GM19035 (cell line): ENCODE results near the gene RCSD1.

Source experiments
- ATAC-seq: cut with Tn5 transposase; IDR thresholded peaks from one replicate; pipeline ENCODE4 v1.9.1; 2021; ENCODE audit not compliant: unreplicated experiment

Gene RCSD1

DNA sequence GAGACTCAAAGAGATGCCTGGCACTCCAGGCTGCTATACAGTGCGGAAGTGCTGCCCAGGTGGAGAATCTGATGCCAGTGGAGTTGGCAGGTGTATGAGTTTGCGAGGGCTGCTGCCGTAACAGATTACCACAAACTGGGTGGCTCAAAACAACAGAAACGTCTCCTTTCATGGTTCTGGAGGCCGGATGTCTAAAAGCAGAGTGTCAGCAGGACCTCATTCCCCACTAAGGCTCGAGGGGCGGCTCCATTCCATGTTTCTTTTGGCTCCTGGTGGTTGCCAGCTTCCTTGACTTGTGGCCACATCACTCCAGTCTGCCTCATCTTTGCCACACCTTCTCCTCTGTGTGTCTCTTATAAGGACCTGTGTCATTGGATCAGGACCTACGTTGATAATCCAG is 10.0 kb downstream of the RCSD1 start:
- no peak for ATAC-seq

DNA sequence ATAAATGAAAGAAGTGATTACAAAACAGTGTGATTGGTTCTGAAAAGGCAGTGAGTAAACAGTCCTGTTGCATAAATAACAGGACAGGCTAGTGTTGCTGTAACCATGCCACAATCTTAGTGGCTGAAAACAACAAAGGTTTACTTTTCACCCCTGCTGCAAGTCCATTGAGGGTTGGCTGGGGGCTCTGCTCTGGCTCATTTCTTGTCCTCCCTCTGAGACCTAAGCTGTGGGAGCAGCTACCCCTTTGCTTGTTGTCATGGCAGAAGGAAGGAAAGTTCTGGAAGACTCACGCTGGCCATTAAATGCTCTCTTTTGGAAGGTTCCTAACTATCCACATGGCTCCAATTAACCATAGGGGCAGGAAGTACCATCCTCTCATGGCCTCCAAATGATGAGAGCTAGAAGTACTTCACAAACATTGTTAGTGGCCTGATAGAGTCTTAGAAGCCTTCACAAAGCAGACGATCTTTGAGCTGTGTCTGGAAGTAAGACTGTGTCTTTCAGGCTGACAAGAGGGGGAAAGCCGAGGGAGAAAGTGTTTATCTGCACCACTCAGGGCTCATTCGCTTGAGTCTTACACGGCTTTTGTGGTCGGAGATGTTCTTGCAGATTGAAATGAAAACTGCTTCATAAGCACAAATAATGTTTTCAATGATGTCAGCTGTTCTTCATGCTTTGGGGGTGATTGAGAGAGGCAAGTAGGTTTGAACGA is 11.9 kb downstream of the RCSD1 start:
- no peak for ATAC-seq

DNA sequence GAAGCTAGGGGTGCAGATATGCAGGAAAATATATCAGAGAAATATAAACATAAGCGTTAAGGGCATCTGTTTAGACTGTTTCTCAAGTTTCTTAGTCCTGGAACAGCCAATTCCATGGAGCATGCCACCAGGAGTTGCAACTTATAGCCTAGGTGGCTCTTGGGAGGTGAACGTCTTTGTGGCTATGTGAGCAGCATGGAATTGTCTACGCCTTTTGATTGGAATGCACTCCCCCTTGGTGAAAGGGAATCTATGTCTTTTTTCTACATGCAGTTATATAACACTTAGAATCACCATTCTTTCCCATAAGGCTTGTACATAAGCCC is 12.4 kb downstream of the RCSD1 start:
- ATAC-seq: no peak

DNA sequence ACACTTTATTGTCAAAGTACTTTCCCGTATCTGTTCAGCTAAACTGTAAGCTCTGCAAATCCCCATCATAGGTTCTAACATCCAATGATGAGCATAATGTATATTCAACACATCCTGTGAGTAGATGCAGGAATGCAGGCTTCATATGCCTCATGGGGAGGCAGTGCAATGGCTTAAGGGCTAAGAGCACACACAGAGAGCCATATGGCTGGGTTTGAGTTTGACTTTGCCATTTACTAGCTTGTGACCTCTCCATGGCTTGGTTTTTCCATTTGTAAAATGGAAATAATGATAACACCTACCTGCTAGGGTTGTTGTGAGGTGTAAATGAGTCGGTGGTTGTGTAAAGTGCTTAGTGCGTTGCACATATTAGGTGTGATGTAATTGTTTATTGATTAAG is 13.4 kb downstream of the RCSD1 start:
- no peak for ATAC-seq

DNA sequence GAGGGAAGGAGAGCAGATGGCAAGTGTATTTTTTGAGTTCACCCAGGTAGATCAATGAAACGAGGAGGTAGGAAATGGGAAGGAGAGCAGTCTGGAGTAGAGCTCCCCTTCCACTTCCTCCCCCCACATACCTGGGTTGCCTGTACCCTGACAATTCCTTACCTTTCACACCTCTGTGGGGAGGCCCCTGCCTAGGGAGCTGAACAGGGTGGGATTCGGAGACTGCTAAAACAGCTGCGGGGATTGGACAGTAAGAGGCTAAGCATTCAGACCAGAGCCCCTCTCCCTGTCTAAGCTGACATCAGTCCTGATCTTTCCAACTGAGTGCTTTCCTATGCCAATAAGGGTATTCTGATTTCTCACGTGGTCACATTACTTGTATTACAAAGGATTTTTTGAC is 14.5 kb downstream of the RCSD1 start:
- ATAC-seq: no peak

DNA sequence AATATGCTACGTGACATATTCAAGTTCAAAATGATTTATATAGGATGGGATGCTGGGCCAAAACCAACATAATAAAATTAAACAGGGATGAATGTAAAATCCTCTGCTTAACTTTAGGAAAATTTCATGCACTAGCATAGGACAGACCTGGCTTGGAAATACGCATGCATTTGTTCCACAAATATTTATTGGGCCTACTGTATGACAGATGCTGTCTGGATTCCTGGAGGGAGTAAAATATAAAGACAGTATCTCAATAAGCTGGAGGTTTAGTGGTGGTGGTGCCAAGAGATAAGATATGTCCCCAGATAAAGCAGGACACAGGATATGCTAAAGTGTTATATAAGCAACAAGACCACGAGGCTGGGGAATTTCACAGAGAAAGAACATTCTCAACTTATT is 15.1 kb downstream of the RCSD1 start:
- no peak for ATAC-seq

DNA sequence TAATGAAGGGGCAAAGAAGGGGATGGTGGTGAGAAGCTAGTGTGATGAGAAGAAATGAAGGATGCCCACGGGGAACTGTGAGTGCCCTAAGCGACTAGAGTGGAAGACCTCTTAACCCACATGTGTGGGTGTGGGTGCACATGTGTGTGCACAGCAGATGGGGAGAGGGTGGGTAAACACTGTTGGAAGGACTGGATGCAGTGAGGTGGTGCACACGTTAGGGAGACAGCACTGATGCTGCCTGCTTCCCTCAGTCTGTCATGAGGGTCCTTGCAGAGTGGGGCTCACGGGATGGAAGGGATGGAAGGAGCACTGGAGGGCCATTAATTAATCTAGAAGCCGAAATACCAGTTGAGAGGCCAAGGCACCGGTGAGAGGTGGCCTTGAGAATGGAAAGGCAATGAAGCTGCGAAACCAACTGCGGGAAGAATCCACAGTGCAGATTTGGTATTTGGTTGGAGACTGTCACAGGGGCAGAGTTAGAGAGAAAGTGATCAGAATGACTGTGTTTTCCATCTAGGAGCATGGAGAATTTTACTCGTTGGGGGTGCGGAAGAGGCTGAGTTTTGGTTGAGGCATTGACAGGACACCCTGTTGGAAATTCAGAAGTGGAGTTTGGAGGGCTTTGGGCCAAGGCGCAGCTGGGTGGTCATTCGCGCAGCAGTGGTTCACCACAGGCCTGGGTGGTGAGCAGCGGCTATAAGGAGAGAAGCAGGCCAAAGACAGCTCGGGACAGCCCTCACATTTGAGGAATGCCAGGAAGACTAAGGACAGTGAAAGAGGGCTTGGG is 15.8 kb downstream of the RCSD1 start:
- no peak for ATAC-seq

DNA sequence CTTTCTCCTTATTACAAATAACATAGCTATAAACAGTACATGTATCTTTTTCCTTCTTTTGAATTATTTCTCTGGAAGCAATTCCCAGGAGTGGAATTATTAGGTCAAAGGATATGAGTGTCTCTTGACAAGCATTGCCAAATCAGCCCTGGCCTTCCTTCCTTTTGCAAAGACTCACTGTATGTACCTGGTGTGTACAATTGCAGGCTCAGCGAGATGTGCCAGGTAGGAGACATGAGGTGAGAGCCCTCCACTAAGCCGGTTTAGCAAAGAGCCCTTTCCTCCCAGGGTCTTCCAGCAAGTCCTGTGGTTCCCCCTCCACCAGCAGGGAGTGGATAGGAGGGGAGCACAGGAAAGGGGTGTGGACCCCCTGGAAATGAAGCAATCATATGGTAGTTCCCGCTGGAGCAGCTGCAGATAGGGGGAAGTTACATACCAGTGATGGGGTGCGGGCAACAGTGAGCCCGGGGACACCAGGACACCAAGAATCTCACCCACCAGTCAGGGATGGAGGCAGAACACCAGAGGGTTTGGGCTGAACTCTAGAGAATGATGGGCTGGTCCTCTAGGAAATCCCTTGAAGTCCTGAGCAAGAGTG is 18.3 kb downstream of the RCSD1 start:
- ATAC-seq: no peak

DNA sequence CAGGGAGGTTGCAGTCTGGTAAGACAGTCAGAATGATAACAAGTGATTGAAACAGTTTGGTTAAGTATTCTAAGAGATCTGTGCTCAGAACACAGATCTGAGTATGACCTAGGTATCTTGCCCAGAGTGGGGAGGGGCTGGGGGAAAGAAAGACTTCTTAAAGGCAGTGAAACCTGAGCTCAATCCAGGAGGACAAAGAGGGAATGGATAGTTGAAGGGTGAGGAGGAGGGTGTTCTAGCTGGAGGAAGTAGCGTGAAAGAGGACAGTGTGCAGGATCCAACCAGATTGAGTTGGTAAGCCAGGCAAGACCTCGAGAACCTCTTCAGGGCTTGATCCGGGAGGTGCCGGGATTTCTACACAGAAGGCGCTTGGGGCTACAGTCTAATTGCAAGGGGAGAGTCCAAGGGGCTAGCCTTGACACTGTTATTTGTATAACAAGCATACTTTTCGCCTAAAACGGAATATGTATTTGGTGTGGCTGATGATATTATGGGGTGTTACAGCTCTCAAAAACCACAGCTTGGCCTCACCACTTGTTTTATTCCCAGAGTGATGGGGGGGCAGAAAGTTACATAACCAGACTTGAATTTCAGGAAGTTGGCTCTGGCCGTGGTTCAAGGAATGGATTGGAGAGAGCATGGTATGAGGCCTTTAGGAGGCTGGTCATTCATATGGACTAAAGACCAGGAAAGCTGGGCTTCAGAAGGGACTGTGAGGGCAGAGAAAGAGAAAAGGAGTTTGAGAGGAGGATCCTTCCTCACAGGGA is 19.1 kb downstream of the RCSD1 start:
- no peak for ATAC-seq

DNA sequence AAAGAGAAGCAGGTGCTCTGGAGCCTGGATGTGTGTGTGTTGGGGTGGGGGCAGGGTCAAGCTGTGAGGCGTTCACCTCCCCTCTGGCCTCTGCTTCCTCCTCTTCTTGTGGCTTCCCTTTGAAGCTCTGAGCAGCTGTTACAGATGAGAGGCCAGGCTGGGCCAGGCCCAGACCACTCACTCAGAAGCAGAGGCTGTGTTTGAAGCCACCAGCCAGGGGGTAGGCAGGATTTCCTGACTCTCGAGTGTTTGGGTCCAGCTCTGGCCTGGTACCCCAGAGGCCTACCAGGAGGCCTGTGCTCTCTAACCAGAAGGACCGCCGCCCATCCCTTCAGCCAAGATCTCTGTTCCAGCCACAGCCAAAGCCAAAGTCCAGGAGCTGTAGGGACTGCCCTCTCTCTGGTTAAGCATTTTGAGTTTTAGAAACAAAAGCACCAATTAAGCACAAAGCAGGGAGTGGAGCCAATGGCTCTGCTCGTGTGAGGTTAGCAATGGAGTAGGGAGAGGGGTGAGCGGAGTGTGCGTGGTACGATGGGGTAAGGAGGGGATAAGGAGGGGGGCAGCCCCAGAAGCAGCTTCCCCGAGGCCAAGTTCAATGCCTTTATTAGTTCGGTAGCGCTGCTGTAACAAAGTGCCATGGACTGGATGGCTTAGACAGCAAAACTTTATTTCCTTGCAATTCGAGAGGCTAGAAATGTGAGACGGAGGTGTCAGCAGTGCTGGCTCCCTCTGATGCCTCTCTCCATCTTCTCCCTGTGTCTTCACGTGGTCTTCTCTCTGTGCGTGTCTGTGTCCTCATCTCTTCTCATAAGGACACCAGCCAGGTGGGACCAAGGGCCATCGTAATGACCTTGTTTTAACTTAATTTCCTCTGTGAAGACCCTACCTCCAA is 20.5 kb downstream of the RCSD1 start:
- ATAC-seq: no peak

DNA sequence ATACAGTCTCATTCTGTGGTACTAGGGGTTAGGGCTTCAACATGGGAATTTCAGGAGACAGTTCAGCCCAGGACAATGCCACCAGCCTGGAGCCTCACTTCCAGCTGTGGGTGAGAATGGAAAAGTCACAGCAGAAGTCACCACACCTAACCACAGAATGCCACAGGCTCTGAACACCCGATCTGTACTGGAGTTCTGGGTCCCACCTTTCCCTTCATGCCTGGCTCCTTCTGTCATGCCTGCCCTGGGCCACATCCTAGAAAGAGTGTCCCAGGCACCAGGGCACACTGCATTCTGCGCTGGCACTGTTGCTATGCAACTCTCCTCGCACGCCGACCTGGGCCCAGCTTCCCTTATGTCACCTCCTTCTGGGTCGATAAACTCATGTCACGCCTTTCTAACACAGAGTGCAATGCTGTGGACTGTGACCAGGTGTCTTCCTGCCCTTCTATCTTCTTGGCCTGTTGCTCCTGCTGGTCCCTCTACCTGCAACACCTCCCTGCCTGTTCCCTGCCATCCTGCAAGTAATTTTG is 21.2 kb downstream of the RCSD1 start:
- no peak for ATAC-seq

DNA sequence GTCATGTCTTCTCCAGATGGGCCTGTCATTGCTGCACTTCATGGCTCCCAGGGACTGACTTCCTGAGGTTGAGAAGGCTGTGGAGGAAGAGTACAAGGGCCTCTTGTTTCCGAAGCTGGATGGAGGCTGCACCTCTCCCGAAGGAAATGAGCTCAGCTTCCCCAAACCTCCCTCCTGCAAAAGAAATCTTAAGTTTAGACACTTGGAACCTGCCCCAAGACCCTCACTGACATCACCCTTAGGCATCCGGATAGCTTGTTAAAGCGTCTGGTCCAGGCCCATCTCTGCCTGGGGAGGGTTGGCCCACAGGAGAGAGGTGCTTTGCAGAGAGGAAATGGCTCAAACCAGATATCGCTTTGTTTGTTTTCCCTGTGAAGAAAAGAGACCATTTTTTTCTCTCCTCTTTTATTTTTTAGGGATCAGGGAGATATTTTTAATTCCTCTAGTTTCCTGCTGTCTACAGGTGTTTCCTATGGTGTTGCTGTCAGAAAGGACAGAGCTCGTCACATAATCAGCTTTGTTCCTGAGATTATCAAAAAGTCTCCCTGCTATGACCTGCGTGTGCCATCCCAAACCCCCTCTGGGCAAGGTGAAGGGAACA is 25.0 kb downstream of the RCSD1 start:
- no peak for ATAC-seq

DNA sequence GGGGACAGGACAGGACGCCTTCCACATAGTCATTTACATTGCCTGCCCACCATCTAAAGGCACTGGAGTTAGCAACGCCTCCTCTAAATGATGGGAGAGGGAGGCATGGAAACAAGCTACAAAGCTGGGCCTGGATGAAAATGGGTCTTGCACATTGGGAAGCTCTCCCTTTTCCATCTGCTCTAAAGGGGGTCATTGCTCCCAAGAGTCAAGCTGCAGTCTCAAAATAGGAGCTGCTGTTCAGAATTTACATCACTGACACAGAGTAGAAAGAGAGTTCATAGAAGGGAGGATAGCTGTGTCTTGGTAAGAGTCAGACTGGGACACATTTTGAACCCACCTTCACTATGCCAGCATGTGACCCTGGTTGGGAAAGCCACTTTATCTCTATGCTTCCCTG is 26.6 kb downstream of the RCSD1 start:
- no peak for ATAC-seq

DNA sequence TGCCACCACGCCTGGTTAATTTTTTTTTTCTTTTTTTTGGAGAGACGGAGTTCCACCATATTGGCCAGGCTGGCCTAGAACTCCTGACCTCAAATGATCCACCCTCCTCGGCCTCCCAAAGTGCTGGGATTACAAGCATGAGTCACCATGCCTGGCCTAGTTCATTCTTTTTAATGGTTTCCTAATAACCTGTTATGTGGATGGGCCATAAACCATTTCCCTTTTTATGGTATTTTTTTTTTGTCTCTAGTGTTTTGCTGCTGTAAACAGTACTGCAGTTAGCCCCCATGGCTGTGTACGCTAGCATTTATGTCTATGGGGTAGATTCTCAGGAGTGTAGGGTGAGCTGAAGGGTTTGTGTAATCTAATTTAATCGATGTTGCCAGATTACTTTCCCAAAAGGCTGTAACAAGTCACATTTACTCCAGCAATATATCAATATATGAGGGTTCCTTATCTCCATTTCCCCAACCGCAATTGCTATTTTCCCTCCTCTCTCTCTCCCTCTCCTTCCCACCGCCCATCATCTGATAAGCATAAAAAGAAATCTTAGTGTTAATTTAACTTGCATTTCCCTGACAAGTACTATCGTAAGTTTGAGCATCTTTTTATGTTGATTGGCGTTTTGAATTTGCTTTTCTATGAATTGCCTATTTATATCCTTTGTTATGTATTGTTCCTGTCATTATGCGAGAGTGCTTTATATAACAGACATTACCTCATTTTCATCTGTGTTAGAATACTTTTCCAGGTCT is 28.7 kb downstream of the RCSD1 start:
- ATAC-seq: no peak

DNA sequence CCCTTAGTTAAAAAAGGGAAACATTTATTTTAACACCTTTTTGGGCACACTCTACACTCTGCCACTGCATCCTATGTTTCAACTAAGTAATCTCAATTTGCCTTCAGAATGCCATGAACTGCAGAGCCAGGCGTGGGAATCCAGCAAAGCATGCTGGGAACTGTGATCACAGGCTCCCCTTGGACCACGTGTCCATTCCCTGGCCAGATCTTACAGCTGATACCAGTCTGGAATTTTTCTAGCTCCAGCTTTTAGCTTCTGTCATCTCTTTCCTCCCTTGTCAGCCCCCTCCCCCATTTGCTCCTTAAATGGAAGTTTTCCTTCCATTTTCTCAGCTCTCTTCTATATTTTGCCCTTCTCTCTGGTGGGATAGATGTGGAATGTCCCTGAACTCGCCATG is 29.4 kb downstream of the RCSD1 start:
- ATAC-seq: no peak

DNA sequence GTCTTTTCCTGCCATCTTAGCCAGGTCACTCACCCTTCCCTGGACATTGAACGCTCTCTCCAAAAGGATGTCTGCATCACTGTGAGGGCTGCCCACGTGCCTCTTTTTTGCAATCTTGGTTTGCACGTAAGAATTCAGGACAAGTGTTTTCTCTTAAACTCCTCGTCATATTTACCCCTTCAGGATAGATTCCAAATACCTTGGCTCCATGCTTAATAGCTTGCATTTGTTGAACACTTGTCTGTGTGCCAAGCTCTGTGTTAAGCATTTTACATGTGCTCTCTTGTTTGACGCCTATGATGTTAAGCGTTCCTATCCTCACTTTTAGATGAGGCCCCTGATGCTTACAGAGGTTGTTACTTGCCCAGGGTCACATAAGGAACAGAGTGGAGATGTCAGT is 29.8 kb downstream of the RCSD1 start:
- no peak for ATAC-seq

DNA sequence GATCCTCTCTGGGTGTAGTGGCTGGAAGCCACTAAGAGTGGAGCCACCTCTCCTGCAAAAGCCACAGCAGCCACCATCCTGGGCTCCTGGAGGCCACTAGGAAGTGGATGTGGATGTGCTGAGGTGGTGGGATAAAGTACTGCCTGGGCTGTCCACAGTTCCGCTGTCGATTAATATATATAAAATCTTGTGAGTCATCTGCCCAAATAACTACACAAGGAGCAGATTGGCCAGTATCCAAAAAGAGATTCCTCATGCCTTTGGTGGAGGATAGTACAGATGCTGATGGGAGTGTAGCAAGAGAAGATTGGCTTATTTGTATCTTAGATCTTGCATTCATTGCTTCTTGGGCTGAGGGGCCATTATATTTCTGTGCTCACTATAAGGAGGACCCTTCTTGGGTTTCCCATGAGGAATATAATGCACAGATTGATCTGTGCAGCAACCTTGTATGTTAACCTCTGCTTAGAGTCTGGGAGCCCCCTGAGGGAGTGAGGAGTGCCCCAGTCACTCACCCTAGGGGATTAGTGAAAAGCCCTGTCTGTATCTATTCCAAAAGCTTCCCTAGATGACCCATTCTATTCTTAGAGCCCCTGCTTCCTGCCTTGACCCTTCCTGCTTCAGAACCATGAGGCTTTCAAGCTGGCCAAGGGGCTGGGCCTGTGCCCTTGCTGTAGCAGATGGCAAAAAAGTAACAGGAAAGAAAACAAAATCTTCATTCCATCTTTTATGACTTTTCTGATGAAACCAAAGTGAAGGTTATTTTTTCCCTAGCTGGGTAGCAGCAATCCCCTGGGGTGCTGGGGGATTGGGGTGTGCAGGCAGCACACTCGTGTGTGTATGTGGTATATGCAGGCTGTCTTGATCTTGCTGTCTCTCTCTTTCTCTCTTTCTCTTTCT is 31.7 kb downstream of the RCSD1 start:
- no peak for ATAC-seq
